ENCODE data around the gene LMO7.
A peak's percentile ranks its signal among the peaks of the same experiment; 100 is the strongest.

LMO7 gene

DNA sequence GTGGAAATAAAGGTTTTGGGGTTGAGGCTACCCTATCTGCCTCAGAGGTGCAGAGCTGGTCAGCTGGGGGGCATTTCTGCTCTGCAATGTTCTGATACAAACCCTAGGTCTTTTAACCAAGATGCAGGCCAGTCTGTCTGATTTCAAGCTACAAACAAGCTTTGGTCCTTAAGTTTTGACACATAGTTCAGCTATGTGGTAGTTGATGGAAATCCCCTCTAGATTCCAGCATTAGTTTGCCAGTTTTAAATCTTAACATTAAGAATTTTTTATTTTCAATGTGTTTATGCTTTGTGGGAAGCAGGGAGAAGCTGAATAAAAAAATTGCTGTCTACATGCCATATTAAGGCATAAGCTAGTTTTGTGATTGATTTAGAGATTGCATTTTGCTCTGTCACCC lies 225.7 kb downstream of the LMO7 start:
- Histone ChIP-seq H3K4me3 (no peak overlapping the region), H3K27ac (no peak overlapping the region)

DNA sequence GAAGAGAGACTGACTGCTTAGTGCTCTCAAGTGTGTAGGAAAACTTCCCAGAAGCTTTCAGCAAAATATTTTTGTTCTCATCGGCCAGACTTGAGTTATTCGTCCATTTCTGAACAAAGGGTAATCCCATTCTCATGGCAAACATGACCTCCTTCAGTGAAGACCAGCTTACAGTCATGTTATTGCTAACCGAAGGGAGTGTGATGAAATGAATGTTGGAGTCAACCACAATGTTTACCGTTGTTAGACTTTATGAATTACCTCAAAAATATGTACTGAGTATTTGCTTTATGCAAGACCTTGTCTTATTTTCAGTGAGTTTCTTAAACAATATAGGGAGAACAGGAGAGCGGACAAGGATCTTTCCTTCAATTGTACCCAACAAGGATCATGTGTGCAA lies 228.6 kb downstream of the LMO7 start:
- no peak overlapping the region for H3K27ac ChIP-seq
- no peak overlapping the region for H3K4me3 ChIP-seq

GRCh38 chr13:75867379-75868117 lies 231.4 kb downstream of the LMO7 start:
- H3K27ac ChIP-seq: no peak overlapping the region
- H3K4me3 ChIP-seq: no peak overlapping the region

- H3K4me3 ChIP-seq: peak overlapping the region in 1 of 7 experiments; percentile 31
These were observed 233.9 kb downstream of the LMO7 start for GRCh38 chr13:75869981-75870380.

DNA sequence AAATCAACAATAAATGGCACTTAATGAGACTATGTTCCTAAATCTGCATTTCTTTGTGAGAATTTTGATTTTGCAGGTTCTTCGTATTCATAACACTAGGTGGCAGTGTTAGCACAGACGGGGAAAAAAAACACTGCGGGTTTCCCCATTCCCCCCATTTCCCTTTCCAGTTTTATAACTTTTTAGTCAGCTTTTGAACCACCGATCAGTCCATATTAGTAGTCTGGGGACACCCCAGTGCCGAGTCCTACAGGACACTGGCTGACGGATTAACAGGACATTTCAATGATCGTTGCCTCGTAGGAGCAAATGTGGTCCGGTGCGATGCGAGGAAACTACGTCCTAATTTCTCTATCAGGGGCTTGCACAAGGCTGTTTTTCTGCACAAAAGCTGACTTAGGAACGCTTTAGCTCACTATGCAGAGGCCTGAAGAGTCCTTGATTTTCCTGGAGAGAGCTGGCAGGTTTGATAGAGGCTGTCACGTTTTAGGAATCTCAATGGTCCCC lies 234.3 kb downstream of the LMO7 start:
- Histone ChIP-seq H3K4me3 (peak overlapping the region; percentile 4 to 31 (median 20)), H3K27ac (peak overlapping the region in 10 of 21 experiments; percentile 2 to 61 (median 38))

More at GRCh38 chr13:75869981-75870380, 233.9 kb downstream of the LMO7 start:
- no peak overlapping the region for H3K27ac ChIP-seq

DNA sequence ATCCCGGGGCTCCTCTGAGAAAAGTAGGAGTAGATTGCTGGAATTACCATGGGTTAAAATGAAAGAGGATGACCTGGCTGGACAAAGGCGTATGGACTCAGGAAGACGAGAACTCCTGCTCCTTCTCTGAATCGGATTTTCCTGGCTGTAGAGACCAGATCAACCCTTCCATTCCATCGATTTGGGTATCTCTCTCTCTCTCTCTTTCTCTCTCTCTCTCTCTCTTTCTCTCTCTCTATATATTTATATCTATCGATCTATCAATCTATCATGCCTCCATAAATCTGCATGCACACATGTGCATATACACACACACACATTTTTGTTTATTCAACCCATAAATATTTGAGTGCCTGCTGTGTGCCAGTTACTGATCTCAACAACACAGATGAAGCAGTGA lies 234.9 kb downstream of the LMO7 start:
- peak overlapping the region in 7 of 21 experiments; percentile 2 to 61 (median 37) for H3K27ac ChIP-seq
- peak overlapping the region in 4 of 7 experiments; percentile 17 to 24 (median 20) for H3K4me3 ChIP-seq

DNA sequence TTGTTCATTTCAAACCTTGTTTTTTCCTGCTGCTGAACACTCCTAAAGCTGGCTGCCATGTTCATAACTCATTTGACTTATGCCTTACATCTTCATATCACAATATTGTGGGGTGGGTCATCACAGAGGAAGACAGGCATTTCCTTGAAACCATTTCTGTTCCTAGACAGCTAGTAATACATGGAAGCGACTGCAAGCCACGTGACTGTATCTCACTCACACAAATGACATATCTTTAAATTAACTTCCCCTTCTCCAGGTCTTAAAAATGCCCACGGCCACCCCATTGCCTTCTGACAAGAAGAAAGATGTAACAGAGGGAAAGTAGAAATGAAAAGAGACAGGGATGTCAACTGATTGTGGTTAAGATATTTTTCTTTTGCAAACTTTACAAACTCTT lies 236.8 kb downstream of the LMO7 start:
- no peak overlapping the region for H3K27ac ChIP-seq
- no peak overlapping the region for H3K4me3 ChIP-seq

DNA sequence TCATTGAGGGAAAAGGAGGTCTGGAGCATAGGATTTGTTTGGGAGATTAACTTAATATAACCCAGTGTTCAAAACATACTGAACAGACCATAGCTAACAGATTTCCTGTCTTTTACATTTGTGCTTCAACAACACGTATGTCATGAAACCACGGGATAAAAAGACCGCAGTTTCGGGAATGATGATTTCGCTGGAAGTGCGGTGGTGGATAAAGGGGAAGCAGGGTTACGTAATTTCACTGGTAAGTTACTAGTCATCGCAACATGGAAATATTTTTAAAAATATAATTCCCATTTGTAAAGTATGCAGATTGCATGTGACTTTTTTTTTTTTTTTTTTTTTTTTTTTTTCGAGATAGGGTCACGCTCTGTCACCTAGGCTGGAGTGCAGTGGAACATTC lies 237.4 kb downstream of the LMO7 start:
- Histone ChIP-seq H3K4me3 (no peak overlapping the region), H3K27ac (no peak overlapping the region)

- H3K27ac ChIP-seq: no peak overlapping the region
- no peak overlapping the region for H3K4me3 ChIP-seq
These were observed 239.3 kb downstream of the LMO7 start for GRCh38 chr13:75875450-75875849.

- H3K4me3 ChIP-seq: no peak overlapping the region
- H3K27ac ChIP-seq: no peak overlapping the region
These were observed 240.3 kb downstream of the LMO7 start for GRCh38 chr13:75876142-75877050.

DNA sequence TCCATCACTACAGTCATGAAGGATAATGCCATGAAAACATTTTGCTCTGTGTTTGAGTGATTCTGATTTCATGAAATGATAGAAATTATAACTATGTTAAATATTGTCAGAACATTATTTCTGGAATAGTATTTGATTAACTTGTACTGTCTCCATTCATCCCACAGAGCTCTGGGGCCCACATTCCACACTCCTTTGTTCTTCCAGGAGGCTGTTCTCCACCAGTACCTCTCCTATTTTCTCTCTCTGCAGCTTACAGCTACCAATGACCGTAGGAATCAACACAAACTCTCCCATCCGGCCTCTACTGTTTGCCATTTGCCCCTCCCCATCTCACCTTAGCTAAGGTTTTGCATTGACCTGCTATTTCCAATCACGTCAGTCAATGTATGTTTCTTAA lies 240.9 kb downstream of the LMO7 start:
- no peak overlapping the region for H3K27ac ChIP-seq
- H3K4me3 ChIP-seq: no peak overlapping the region

GRCh38 chr13:75879656-75880055 lies 243.5 kb downstream of the LMO7 start:
- Histone ChIP-seq H3K4me3 (no peak overlapping the region), H3K27ac (no peak overlapping the region)

GRCh38 chr13:75881109-75881775 lies 245.1 kb downstream of the LMO7 start:
- Histone ChIP-seq H3K4me3 (no peak overlapping the region), H3K27ac (no peak overlapping the region)

GRCh38 chr13:75882261-75882660 lies 246.1 kb downstream of the LMO7 start:
- Histone ChIP-seq H3K4me3 (no peak overlapping the region), H3K27ac (no peak overlapping the region)

GRCh38 chr13:75889427-75889826 lies 253.3 kb downstream of the LMO7 start:
- no peak overlapping the region for H3K27ac ChIP-seq
- H3K4me3 ChIP-seq: no peak overlapping the region

DNA sequence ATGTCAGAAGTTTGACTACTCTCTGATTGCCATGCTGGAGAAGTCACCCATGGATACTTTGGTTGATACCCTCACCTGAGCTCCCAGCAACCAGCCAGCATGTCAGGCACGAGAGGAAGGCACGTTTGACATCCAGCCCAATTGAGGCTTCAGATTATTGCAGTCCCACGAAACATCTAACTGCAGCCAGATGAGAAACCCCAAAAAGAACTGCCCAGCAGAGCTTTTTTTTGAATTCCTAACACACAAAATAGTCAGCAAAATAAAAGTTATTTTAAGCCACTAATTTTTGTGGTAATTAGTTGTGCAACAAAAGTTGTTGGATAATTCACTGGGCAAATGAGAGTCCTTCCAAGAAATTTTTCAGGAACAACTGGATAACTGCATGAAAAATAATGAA lies 259.0 kb downstream of the LMO7 start:
- Histone ChIP-seq H3K4me3 (no peak overlapping the region), H3K27ac (no peak overlapping the region)

GRCh38 chr13:75896271-75896670 lies 260.1 kb downstream of the LMO7 start:
- H3K4me3 ChIP-seq: no peak overlapping the region
- H3K27ac ChIP-seq: no peak overlapping the region

DNA sequence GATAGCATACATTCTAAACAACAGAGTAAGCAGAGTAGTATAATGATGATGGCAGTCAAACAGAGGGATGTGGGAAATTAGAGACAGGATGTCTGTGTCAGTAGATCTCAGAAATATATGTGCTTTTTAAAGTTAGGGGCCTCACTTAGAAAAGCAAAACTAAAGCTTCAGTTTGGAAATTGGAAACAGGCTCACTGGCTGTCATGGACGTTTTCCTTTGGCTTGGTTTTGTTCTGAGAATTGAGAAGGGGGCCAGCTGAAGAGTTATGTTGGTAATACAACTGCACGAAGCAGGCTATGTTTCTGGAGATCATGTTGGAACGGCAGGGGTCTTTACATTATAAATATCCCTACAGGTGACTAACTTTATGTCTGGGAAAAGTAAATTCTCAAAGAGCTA lies 261.3 kb downstream of the LMO7 start:
- H3K27ac ChIP-seq: no peak overlapping the region

DNA sequence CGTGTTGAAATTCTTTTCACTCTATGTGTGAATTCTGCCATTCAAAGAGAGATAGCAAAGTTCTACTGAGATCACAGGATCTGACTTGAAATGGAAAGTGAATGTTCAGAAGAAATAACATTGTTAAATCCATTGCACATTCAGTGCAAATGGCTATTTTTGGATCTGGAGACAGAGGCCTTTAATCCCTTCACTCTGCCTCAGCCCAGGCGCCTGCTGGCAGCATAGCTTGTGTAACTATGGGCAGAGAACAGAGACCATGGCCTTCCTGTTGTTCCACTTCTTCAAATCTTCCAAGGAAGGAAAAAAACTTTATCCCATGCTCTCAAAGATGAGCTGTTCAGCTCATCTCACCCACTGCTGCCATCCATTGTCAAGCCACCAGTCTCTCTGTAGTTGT lies 265.4 kb downstream of the LMO7 start:
- no peak overlapping the region for H3K27ac ChIP-seq
- H3K4me3 ChIP-seq: no peak overlapping the region

More for the DNA sequence above, 261.3 kb downstream of the LMO7 start:
- H3K4me3 ChIP-seq: no peak overlapping the region

Data from skin epidermis (tissue), 12 donors.